ENCODE measurements around the gene TBCD.

The TBCD gene

GRCh38 chr17:82745524-82745923 is 6.3 kb upstream of the TBCD start:
- ChIA-PET CTCF (no interaction called here), POLR2A (no interaction called here)
- Histone ChIP-seq H3K9me3 (ENCODE audit: control insufficient read depth, insufficient read depth, low read depth, low read length) (no peaks in the 10 kb centered on the region), H3K4me1 (ENCODE audit: control insufficient read depth, insufficient read depth, low read length) (no peaks in the 10 kb centered on the region), H3K27ac (ENCODE audit: extremely low read depth, low read depth, low read length) (no peak overlapping the region), H3K36me3 (ENCODE audit: control insufficient read depth in 2 of 2, insufficient read depth in 1 of 2, low read length in 2 of 2) (peaks cover 4 to 32% of the 10 kb centered on the region in 2 experiments), H3K4me3 (ENCODE audit: low read depth, low read length) (no peak overlapping the region)
- TF ChIP-seq, protein P1, sequence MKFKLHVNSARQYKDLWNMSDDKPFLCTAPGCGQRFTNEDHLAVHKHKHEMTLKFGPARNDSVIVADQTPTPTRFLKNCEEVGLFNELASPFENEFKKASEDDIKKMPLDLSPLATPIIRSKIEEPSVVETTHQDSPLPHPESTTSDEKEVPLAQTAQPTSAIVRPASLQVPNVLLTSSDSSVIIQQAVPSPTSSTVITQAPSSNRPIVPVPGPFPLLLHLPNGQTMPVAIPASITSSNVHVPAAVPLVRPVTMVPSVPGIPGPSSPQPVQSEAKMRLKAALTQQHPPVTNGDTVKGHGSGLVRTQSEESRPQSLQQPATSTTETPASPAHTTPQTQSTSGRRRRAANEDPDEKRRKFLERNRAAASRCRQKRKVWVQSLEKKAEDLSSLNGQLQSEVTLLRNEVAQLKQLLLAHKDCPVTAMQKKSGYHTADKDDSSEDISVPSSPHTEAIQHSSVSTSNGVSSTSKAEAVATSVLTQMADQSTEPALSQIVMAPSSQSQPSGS (tag by site-specific recombination; IDR thresholded peaks at IDR 0.05; ENCODE audit: low read depth), result no peak
- TF ChIP-seq, protein P2, sequence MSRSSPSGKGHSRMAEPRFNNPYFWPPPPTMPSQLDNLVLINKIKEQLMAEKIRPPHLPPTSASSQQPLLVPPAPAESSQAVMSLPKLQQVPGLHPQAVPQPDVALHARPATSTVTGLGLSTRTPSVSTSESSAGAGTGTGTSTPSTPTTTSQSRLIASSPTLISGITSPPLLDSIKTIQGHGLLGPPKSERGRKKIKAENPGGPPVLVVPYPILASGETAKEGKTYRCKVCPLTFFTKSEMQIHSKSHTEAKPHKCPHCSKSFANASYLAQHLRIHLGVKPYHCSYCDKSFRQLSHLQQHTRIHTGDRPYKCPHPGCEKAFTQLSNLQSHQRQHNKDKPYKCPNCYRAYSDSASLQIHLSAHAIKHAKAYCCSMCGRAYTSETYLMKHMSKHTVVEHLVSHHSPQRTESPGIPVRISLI (tag by site-specific recombination; IDR thresholded peaks at IDR 0.05), result no peak
- TF ChIP-seq ZNF624 (tag by site-specific recombination; IDR thresholded peaks at IDR 0.05), result no peak
- TF ChIP-seq REPIN1 (tag by site-specific recombination; IDR thresholded peaks at IDR 0.05; ENCODE audit: low read depth), result no peak
- no peak for TF ChIP-seq ZBTB21 (tag by site-specific recombination; IDR thresholded peaks at IDR 0.05)
- no peak for TF ChIP-seq PRDM2 (tag by site-specific recombination; IDR thresholded peaks at IDR 0.05; ENCODE audit: borderline replicate concordance)
- TF ChIP-seq, protein P3, sequence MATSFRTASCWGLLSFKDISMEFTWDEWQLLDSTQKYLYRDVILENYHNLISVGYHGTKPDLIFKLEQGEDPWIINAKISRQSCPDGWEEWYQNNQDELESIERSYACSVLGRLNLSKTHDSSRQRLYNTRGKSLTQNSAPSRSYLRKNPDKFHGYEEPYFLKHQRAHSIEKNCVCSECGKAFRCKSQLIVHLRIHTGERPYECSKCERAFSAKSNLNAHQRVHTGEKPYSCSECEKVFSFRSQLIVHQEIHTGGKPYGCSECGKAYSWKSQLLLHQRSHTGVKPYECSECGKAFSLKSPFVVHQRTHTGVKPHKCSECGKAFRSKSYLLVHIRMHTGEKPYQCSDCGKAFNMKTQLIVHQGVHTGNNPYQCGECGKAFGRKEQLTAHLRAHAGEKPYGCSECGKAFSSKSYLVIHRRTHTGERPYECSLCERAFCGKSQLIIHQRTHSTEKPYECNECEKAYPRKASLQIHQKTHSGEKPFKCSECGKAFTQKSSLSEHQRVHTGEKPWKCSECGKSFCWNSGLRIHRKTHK (tag by site-specific recombination; IDR thresholded peaks at IDR 0.05), result no peak

- Histone ChIP-seq H3K4me1 (ENCODE audit: control insufficient read depth, insufficient read depth, low read length) (no peaks in the 10 kb centered on the region), H3K9me3 (ENCODE audit: control insufficient read depth, insufficient read depth, low read depth, low read length) (no peaks in the 10 kb centered on the region), H3K36me3 (ENCODE audit: control insufficient read depth in 2 of 2, insufficient read depth in 1 of 2, low read length in 2 of 2) (peaks cover 0 to 4% of the 10 kb centered on the region in 2 experiments), H3K27ac (ENCODE audit: extremely low read depth, low read depth, low read length) (no peak overlapping the region), H3K4me3 (ENCODE audit: low read depth, low read length) (no peak overlapping the region)
- CTCF ChIA-PET, result interaction anchor here (0.7 kb wide), 1 partner anchor 106 kb away, joined by 3 read pairs; no protein-coding TSS in a partner anchor
- POLR2A ChIA-PET, result interaction anchor here (0.6 to 1.5 kb wide), 2 partner anchors 17 to 32 kb away, joined by 3 to 4 read pairs; partner anchors contain the start of gene FN3KRP
- TF ChIP-seq ZNF404 (tag by site-specific recombination; IDR thresholded peaks at IDR 0.05) (no peak), ZNF426 (tag by site-specific recombination; IDR thresholded peaks at IDR 0.05) (no peak), ZNF548 (tag by site-specific recombination; IDR thresholded peaks at IDR 0.05) (no peak), ZNF394 (tag by site-specific recombination; IDR thresholded peaks at IDR 0.05; ENCODE audit: borderline replicate concordance) (no peak), ZNF521 (tag by site-specific recombination; IDR thresholded peaks at IDR 0.05) (no peak), PRDM1 (tag by site-specific recombination; IDR thresholded peaks at IDR 0.05) (no peak), ZNF558 (tag by site-specific recombination; IDR thresholded peaks at IDR 0.05) (no peak), ZNF585B (tag by site-specific recombination; IDR thresholded peaks at IDR 0.05) (no peak), ZNF610 (tag by site-specific recombination; IDR thresholded peaks at IDR 0.05; ENCODE audit: borderline replicate concordance) (no peak), ZBTB49 (tag by site-specific recombination; IDR thresholded peaks at IDR 0.05; ENCODE audit: low read depth) (no peak), ZBTB8A (tag by site-specific recombination; IDR thresholded peaks at IDR 0.05) (no peak)
- TF ChIP-seq, protein P4, sequence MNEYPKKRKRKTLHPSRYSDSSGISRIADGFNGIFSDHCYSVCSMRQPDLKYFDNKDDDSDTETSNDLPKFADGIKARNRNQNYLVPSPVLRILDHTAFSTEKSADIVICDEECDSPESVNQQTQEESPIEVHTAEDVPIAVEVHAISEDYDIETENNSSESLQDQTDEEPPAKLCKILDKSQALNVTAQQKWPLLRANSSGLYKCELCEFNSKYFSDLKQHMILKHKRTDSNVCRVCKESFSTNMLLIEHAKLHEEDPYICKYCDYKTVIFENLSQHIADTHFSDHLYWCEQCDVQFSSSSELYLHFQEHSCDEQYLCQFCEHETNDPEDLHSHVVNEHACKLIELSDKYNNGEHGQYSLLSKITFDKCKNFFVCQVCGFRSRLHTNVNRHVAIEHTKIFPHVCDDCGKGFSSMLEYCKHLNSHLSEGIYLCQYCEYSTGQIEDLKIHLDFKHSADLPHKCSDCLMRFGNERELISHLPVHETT (tag by site-specific recombination; IDR thresholded peaks at IDR 0.05), result no peak
These were observed 3.1 kb upstream of the TBCD start for GRCh38 chr17:82748756-82749155.

Measured in HEK293 (cell line).